ENCODE measurements around the gene SVOP. TPM values are rescaled to one million over a fixed set of nuclear protein-coding genes. Genes with fewer than 3 reads are reported as not detected.
"Not testable (repeated sequence)": the region's sequence is repeated elsewhere in the genome, so short reads cannot be mapped to it uniquely, and the experiment has no call there.

SVOP gene
- total RNA-seq, 2 donors from 2014 or later: not detected

DNA sequence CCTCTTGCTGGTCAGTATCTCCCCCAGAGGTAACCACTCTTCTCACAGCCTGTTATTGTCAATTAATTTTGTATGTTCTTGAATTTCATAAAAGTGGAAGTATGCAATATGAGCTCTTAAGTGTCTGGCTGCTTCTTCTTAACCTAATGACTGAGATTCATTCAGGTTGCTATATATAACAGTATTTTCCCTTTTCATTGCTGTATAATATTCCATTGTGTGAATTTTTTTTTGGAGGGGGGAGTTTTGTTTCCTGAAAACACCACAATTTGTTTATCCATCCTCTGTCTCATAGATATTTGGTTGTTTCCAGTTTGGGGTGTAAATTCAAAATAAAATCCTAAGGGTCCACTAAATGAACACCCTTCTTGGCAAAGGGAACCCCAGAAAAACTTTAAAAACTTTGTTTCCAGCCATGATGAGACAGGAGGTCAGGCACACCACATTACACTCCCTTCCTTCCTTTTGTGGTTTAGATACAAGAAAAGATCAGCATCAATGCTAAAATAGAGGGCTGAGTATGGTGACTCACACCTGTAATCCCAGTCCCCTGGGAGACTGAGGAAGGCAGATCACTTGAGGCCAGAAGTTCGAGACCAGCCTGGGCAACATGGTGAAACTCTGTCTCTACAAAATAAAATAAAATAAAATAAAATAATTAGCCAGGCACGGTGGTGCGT lies 145.0 kb downstream of the SVOP start:
- ATAC-seq (no peak), DNase-seq (no peak)
- H3K4me3 Mint-ChIP-seq: no peak overlapping the region
- H3K36me3 Mint-ChIP-seq (ENCODE audit: low read depth): no peaks in the 10 kb centered on the region
- no peak overlapping the region for H3K27ac Mint-ChIP-seq
- H3K27me3 Mint-ChIP-seq: no peaks in the 10 kb centered on the region
- H3K9me3 ChIP-seq (ENCODE audit: control insufficient read depth, low read length, poor library complexity, severe bottlenecking): no peaks in the 10 kb centered on the region
- peaks cover 4% of the 10 kb centered on the region for H3K4me1 Mint-ChIP-seq

DNA sequence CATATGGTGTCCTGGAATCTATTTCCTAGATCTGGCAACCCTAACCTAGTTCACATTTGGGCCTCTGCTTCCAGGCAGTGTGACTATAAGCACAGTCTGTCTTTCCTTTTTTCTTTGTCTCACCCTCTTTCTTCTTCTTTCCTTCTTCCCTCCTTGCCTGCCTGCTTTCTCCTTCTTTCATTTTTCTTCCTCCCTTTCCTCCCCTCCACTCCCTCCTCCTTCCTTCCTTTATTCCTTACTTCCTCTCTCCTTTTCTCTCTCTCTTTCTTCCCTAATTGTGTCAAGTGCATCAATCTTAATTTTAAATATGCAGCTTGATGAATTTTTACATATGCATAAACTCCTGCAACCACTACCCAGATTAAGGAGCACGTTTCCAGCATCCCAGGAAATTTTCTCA lies 145.6 kb downstream of the SVOP start:
- H3K27me3 Mint-ChIP-seq: no peaks in the 10 kb centered on the region
- ATAC-seq: no peak
- H3K27ac Mint-ChIP-seq: no peak overlapping the region
- DNase-seq: no peak
- H3K4me3 Mint-ChIP-seq: peak overlapping the region; percentile 0
- H3K36me3 Mint-ChIP-seq (ENCODE audit: low read depth): no peaks in the 10 kb centered on the region
- H3K9me3 ChIP-seq (ENCODE audit: control insufficient read depth, low read length, poor library complexity, severe bottlenecking): no peaks in the 10 kb centered on the region
- peaks cover 4% of the 10 kb centered on the region for H3K4me1 Mint-ChIP-seq

- DNase-seq: no peak
- Mint-ChIP-seq H3K36me3 (ENCODE audit: low read depth) (no peaks in the 10 kb centered on the region), H3K4me1 (peaks cover 2% of the 10 kb centered on the region), H3K4me3 (no peak overlapping the region), H3K27me3 (no peaks in the 10 kb centered on the region), H3K27ac (no peak overlapping the region)
- H3K9me3 ChIP-seq (ENCODE audit: control insufficient read depth, low read length, poor library complexity, severe bottlenecking): no peaks in the 10 kb centered on the region
- no peak for ATAC-seq
Measured at GRCh38 chr12:108868781-108869180, 152.1 kb downstream of the SVOP start.

DNA sequence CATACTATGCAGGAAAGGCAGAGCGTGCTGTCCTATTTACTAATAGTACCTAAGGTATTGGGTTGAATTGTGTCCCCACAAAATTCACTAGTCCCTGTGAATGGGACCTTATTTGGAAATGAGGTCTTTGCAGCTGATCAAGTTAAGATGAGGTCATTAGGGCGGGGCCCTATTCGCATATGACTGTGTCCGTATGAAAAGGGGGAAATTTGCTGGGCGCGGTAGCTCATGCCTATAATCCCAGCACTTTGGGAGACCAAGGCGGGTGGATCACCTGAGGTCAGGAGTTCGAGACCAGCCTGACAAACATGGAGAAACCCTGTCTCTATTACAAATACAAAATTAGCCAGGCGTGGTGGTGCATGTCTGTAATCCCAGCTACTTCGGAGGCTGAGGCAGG lies 154.8 kb downstream of the SVOP start:
- not testable (repeated sequence) for DNase-seq; H3K36me3 Mint-ChIP-seq (ENCODE audit: low read depth); H3K27ac Mint-ChIP-seq; H3K27me3 Mint-ChIP-seq; ATAC-seq; H3K4me1 Mint-ChIP-seq; H3K4me3 Mint-ChIP-seq; H3K9me3 ChIP-seq (ENCODE audit: control insufficient read depth, low read length, poor library complexity, severe bottlenecking)

- Mint-ChIP-seq H3K27me3 (no peaks in the 10 kb centered on the region), H3K27ac (no peak overlapping the region), H3K4me3 (no peak overlapping the region), H3K36me3 (ENCODE audit: low read depth) (no peaks in the 10 kb centered on the region), H3K4me1 (no peaks in the 10 kb centered on the region)
- DNase-seq: no peak
- H3K9me3 ChIP-seq (ENCODE audit: control insufficient read depth, low read length, poor library complexity, severe bottlenecking): no peaks in the 10 kb centered on the region
- ATAC-seq: no peak
Measured at GRCh38 chr12:108865169-108865568, 155.7 kb downstream of the SVOP start.

DNA sequence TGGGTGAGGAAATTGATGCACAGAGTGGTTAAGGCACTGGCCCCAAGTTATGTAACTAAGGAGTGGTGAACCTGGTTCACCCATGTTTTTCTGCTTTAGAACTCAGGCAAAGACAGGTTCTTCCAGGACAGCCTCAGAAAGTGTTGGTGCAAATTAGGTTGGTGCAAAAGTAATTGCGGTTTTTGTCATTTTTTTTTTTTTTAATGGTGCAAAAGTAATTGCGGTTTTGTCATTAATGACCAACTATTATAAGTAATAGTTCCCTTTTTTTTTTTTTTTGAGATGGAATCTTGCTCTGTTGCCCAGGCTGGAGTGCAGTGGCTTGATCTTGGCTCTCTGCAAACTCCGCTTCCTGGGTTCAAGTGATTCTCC lies 158.3 kb downstream of the SVOP start:
- Mint-ChIP-seq H3K36me3 (ENCODE audit: low read depth) (no peaks in the 10 kb centered on the region), H3K27ac (no peak overlapping the region), H3K4me1 (peaks cover 10% of the 10 kb centered on the region), H3K27me3 (no peaks in the 10 kb centered on the region), H3K4me3 (no peak overlapping the region)
- ATAC-seq (no peak), DNase-seq (no peak)
- no peaks in the 10 kb centered on the region for H3K9me3 ChIP-seq (ENCODE audit: control insufficient read depth, low read length, poor library complexity, severe bottlenecking)

DNA sequence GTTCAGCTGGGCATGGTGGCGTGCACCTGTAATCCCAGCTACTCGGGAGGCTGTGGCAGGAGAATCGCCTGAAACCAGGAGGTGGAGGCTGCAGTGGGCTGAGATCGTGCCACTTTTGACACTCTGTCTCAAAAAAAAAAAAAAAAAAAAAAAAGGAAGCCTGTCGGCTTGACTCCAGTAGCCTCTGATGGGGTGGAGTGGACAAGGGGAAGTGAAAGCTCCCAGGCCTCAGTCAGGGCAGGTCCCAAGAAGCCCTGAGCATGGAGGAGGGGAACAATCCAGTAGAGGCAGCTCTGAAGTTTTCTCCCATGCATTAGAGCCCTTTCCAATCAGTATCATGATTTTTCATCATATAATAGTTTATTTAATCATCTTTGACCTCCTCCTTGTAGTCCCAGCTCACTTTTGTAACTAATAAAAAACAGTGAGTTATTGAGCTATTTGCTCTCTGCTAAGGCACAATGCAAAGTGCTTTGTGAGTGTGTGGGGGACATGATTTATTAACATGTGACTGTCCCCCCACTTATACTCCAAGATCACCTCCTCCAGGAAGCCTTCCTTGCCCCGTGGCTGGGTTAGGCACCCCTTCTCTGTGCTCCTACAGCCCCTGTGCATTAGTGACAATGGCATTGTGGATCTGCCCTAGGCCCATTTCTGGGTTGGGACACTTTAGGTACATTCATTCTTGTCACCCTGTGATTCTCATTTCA lies 158.8 kb downstream of the SVOP start:
- H3K27me3 Mint-ChIP-seq: no peaks in the 10 kb centered on the region
- H3K27ac Mint-ChIP-seq: no peak overlapping the region
- no peak for ATAC-seq
- H3K4me3 Mint-ChIP-seq: no peak overlapping the region
- DNase-seq: no peak
- peaks cover 10% of the 10 kb centered on the region for H3K4me1 Mint-ChIP-seq
- no peaks in the 10 kb centered on the region for H3K36me3 Mint-ChIP-seq (ENCODE audit: low read depth)
- H3K9me3 ChIP-seq (ENCODE audit: control insufficient read depth, low read length, poor library complexity, severe bottlenecking): no peaks in the 10 kb centered on the region

GRCh38 chr12:108860443-108860842 lies 160.4 kb downstream of the SVOP start:
- no peaks in the 10 kb centered on the region for H3K9me3 ChIP-seq (ENCODE audit: control insufficient read depth, low read length, poor library complexity, severe bottlenecking)
- H3K4me3 Mint-ChIP-seq: no peak overlapping the region
- no peak for DNase-seq
- H3K36me3 Mint-ChIP-seq (ENCODE audit: low read depth): no peaks in the 10 kb centered on the region
- no peak for ATAC-seq
- H3K4me1 Mint-ChIP-seq: peaks cover 22% of the 10 kb centered on the region
- H3K27ac Mint-ChIP-seq: no peak overlapping the region
- no peaks in the 10 kb centered on the region for H3K27me3 Mint-ChIP-seq

DNA sequence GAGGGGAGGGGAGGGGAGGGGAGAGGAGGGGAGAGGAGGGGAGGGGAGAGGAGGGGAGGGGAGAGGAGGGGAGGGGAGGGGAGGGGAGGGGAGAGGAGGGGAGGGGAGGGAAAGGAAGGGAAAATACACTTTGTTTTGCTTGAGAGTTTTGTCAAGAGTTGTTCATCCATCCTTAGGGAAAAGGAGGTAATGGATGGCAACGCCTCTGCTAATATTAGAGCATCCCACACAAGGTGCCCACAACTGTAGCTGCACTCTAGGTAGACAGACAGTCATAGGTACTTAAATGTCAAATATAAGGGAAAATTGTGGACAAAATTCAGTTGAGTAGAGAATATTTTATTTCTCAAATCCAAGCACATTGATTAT lies 161.0 kb downstream of the SVOP start:
- Mint-ChIP-seq H3K27ac (no peak overlapping the region), H3K27me3 (no peaks in the 10 kb centered on the region), H3K4me1 (peaks cover 22% of the 10 kb centered on the region), H3K36me3 (ENCODE audit: low read depth) (no peaks in the 10 kb centered on the region), H3K4me3 (no peak overlapping the region)
- H3K9me3 ChIP-seq (ENCODE audit: control insufficient read depth, low read length, poor library complexity, severe bottlenecking): no peaks in the 10 kb centered on the region
- no peak for ATAC-seq
- no peak for DNase-seq

DNA sequence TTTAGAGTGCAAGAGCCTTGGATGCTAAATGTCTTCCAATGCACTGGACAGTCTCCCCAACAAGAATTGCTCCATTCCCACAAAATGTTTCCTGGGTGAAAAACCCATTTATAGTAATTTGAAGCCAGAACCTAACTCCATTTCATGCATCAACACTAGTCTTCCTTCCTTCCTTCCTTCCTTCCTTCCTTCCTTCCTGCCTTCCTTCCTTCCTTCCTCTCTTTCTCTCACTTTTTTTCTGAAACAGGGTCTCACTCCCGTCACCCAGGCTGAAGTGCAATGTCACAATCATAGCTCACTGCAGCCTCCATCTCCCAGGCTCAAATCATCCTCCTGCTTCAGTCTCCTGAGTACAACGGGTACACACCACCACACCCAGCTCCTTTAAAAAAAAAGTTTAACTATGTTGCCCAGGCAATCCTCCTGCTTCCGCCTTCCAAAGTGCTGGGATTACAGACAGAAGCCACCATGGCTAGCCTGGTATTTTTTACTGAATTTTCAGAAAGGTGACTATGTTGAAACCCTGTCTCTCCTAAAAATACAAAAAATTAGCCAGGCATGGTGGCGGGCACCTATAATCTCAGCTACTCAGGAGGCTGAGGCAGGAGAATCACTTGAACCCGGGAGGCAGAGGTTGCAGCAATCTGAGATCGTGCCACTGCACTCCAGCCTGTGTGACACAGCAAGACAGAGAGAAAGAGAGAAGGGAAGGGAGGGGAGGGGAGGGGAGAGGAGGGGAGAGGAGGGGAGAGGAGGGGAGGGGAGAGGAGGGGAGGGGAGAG lies 161.5 kb downstream of the SVOP start:
- not testable (repeated sequence) for ATAC-seq; H3K36me3 Mint-ChIP-seq (ENCODE audit: low read depth); H3K9me3 ChIP-seq (ENCODE audit: control insufficient read depth, low read length, poor library complexity, severe bottlenecking); H3K27me3 Mint-ChIP-seq; DNase-seq
- H3K27ac Mint-ChIP-seq: peak overlapping the region; percentile 78
- H3K4me1 Mint-ChIP-seq: peaks cover 24% of the 10 kb centered on the region
- H3K4me3 Mint-ChIP-seq: peak overlapping the region; percentile 85

- no peak for DNase-seq
- H3K36me3 Mint-ChIP-seq (ENCODE audit: low read depth): no peaks in the 10 kb centered on the region
- peak overlapping the region; percentile 94 for H3K4me3 Mint-ChIP-seq
- peak overlapping the region; percentile 92 for H3K27ac Mint-ChIP-seq
- peaks cover 26% of the 10 kb centered on the region for H3K4me1 Mint-ChIP-seq
- H3K9me3 ChIP-seq (ENCODE audit: control insufficient read depth, low read length, poor library complexity, severe bottlenecking): no peaks in the 10 kb centered on the region
- no peaks in the 10 kb centered on the region for H3K27me3 Mint-ChIP-seq
- ATAC-seq: no peak
Measured at GRCh38 chr12:108858311-108859074, 162.4 kb downstream of the SVOP start.
